MM.1S (cell line): Measurements from ENCODE around the gene C7.
"Not testable (repeated sequence)": the region's sequence is repeated elsewhere in the genome, so short reads cannot be mapped to it uniquely, and the experiment has no call there.

Experiments used
- DNase-seq: peaks from one replicate; pipeline ENCODE4 v3.0.0-alpha.2; 2015
- H2AFZ ChIP-seq: fragments of 300-600 bp; sonication (generic); 2 replicates; pipeline ENCODE4 v1.6.0; 2016; ENCODE audit warnings: antibody characterized with exemption, low read length
- H3F3A ChIP-seq: fragments of 300-600 bp; sonication (generic); 2 replicates; pipeline ENCODE4 v1.6.1; 2016; ENCODE audit warnings: mild to moderate bottlenecking, antibody characterized with exemption, low read length, moderate library complexity, mixed read lengths; ENCODE audit not compliant: insufficient read depth
- H3K27ac ChIP-seq: fragments of 300-600 bp; sonication (generic); 2 replicates; pipeline ENCODE4 v1.5.1; 2016; ENCODE audit warnings: mild to moderate bottlenecking, low read length
- H3K27me3 ChIP-seq: fragments of 300-600 bp; sonication (generic); replicated peaks from 2 replicates; pipeline ENCODE4 v1.6.0; 2016; ENCODE audit warnings: low read length; ENCODE audit not compliant: insufficient read depth
- H3K36me3 ChIP-seq: fragments of 300-600 bp; sonication (generic); replicated peaks from 2 replicates; pipeline ENCODE4 v1.6.1; 2016; ENCODE audit warnings: mild to moderate bottlenecking, low read length, mixed read lengths; ENCODE audit not compliant: insufficient read depth
- H3K4me1 ChIP-seq: fragments of 300-600 bp; sonication (generic); 2 replicates; pipeline ENCODE4 v1.6.1; 2016; ENCODE audit warnings: low read length, mixed read lengths
- H3K4me2 ChIP-seq: fragments of 300-600 bp; sonication (generic); 2 replicates; pipeline ENCODE4 v1.6.0; 2016; ENCODE audit warnings: low read depth, low read length
- H3K4me3 ChIP-seq: fragments of 300-600 bp; sonication (generic); 2 replicates; pipeline ENCODE4 v1.5.1; 2016; ENCODE audit warnings: low read length, mixed read lengths
- H3K79me2 ChIP-seq: fragments of 300-600 bp; sonication (generic); 2 replicates; pipeline ENCODE4 v1.6.1; 2016; ENCODE audit warnings: mixed run types, low read length, mixed read lengths
- H3K9ac ChIP-seq: fragments of 300-600 bp; sonication (generic); 2 replicates; pipeline ENCODE4 v1.6.1; 2016; ENCODE audit warnings: low read length, mixed read lengths
- H3K9me2 ChIP-seq: fragments of 300-600 bp; sonication (generic); replicated peaks from 2 replicates; pipeline ENCODE4 v1.6.1; 2016; ENCODE audit warnings: mild to moderate bottlenecking, low read length, mixed read lengths; ENCODE audit not compliant: insufficient read depth
- H3K9me3 ChIP-seq: fragments of 300-600 bp; sonication (generic); replicated peaks from 2 replicates; pipeline ENCODE4 v1.6.1; 2016; ENCODE audit warnings: mild to moderate bottlenecking, low read length, mixed read lengths; ENCODE audit not compliant: insufficient read depth
- H4K20me1 ChIP-seq: fragments of 300-600 bp; sonication (generic); 2 replicates; pipeline ENCODE4 v1.6.1; 2016; ENCODE audit warnings: mild to moderate bottlenecking, low read length, moderate library complexity, mixed read lengths; ENCODE audit not compliant: insufficient read depth
- EZH2 ChIP-seq: fragments of 300-600 bp; sonication (generic); optimal IDR thresholded peaks from 2 replicates; pipeline ENCODE3; 2017; ENCODE audit warnings: low read depth, mild to moderate bottlenecking, antibody characterized with exemption, low read length, mixed read lengths
- EZH2phosphoT487 ChIP-seq: fragments of 300-600 bp; sonication (generic); IDR thresholded peaks from 2 replicates; pipeline ENCODE4 v1.6.1; 2018; ENCODE audit warnings: antibody characterized with exemption, low read length
- TF ChIP-seq, protein P1 (sequence below): fragments of 300-600 bp; sonication (generic); IDR thresholded peaks from 2 replicates; pipeline ENCODE4 v1.5.1; 2016; ENCODE audit warnings: antibody characterized with exemption, low read length, mixed read lengths

Gene C7

DNA sequence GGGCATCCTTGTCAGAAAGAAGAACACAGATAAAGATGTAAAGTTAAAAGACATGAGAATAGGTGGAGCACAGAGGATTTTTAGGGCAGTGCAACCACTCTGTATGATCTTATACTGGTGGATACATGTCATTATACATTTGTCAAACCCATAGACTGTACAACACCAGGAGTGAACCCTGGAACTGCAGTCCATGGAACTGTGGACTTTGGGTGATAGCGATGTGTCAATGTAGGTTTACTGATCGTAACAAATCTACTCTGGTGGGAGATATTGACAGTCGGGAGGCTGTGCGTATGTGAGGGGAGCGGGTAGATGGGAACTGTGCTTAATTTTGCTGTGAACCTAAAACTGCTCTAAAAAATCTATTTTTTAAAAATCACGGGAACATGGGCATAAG lies 101.3 kb downstream of the C7 start:
- H2AFZ ChIP-seq: no peak overlapping the region
- H3K4me3 ChIP-seq: no peak overlapping the region
- H4K20me1 ChIP-seq: no peaks in the 10 kb centered on the region
- H3K27me3 ChIP-seq: no peaks in the 10 kb centered on the region
- no peak overlapping the region for H3K27ac ChIP-seq
- no peaks in the 10 kb centered on the region for H3F3A ChIP-seq
- H3K4me1 ChIP-seq: no peaks in the 10 kb centered on the region
- TF ChIP-seq, protein P1, sequence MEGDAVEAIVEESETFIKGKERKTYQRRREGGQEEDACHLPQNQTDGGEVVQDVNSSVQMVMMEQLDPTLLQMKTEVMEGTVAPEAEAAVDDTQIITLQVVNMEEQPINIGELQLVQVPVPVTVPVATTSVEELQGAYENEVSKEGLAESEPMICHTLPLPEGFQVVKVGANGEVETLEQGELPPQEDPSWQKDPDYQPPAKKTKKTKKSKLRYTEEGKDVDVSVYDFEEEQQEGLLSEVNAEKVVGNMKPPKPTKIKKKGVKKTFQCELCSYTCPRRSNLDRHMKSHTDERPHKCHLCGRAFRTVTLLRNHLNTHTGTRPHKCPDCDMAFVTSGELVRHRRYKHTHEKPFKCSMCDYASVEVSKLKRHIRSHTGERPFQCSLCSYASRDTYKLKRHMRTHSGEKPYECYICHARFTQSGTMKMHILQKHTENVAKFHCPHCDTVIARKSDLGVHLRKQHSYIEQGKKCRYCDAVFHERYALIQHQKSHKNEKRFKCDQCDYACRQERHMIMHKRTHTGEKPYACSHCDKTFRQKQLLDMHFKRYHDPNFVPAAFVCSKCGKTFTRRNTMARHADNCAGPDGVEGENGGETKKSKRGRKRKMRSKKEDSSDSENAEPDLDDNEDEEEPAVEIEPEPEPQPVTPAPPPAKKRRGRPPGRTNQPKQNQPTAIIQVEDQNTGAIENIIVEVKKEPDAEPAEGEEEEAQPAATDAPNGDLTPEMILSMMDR: no peak
- TF ChIP-seq EZH2phosphoT487 (no peak), EZH2 (no peak)
- DNase-seq: no peak
- H3K4me2 ChIP-seq: no peak overlapping the region
- H3K9ac ChIP-seq: no peak overlapping the region
- no peaks in the 10 kb centered on the region for H3K9me3 ChIP-seq
- no peaks in the 10 kb centered on the region for H3K79me2 ChIP-seq
- no peaks in the 10 kb centered on the region for H3K9me2 ChIP-seq
- H3K36me3 ChIP-seq: no peaks in the 10 kb centered on the region

DNA sequence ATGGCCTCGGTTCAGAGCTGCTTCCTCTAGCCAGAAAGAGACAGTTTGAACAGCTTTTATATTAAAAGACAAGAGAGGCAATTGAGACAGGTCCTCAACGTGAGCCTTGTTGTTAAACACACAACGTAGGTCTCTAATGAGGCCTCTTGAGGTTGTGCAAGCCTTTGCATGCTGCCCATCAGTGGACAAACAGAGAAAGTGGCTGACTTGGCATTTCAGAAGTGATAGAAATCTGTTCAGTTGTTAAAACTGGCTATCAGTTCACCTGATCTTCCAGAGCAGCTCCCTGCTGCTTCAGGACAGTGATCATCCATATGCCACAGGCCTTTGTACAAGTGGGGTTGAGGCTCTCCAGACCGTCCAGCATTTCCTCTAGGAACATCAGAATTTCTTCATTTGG lies 103.0 kb downstream of the C7 start:
- no peaks in the 10 kb centered on the region for H4K20me1 ChIP-seq

DNA sequence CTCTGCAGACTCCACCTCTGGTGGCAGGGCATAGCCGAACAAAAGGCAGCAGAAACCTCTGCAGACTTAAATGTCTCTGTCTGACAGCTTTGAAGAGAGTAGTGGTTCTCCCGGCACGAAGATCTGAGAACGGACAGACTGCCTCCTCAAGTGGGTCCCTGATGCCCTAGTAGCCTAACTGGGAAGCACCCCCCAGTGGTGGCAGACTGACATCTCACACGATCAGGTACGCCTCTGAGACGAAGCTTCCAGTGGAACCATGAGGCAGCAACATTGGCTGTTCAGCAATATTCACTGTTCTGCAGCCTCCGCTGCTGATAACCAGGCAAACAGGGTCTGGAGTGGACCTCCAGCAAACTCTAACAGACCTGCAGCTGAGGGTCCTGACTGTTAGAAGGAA lies 113.3 kb downstream of the C7 start:
- H3K9me2 ChIP-seq, H3K36me3 ChIP-seq, DNase-seq, H4K20me1 ChIP-seq, H3K4me1 ChIP-seq, H3F3A ChIP-seq, H2AFZ ChIP-seq, H3K9ac ChIP-seq, H3K79me2 ChIP-seq, H3K4me2 ChIP-seq, H3K27ac ChIP-seq, H3K27me3 ChIP-seq, H3K9me3 ChIP-seq, H3K4me3 ChIP-seq: not testable (repeated sequence)

More for the DNA sequence above, 103.0 kb downstream of the C7 start:
- Histone ChIP-seq H3K27me3 (no peaks in the 10 kb centered on the region), H3K27ac (no peak overlapping the region), H3F3A (no peaks in the 10 kb centered on the region), H3K36me3 (no peaks in the 10 kb centered on the region), H3K79me2 (no peaks in the 10 kb centered on the region), H3K9ac (no peak overlapping the region), H3K9me3 (no peaks in the 10 kb centered on the region), H3K4me2 (no peak overlapping the region), H3K4me1 (no peaks in the 10 kb centered on the region), H2AFZ (no peak overlapping the region), H3K4me3 (no peak overlapping the region), H3K9me2 (no peaks in the 10 kb centered on the region)
- no peak for TF ChIP-seq EZH2phosphoT487
- TF ChIP-seq, protein P1: no peak
- TF ChIP-seq EZH2: no peak
- no peak for DNase-seq
